A673 (cell line): ENCODE data around the gene C12orf57. TPM values are rescaled to one million over a fixed set of nuclear protein-coding genes. Genes with fewer than 3 reads are reported as not detected.
A peak's percentile ranks its signal among the peaks of the same experiment; 100 is the strongest.

Source experiments
- BruUV-seq: library from RNA; stranded (reverse); fragments of 400-500 nt; replicated peaks from 2 replicates; lab custom pipeline; 2021; lab: Mats Ljungman, UMichigan
- CTCF ChIA-PET: fragments of 300-600 bp; sonication (Branson Sonifier 250); formaldehyde crosslinking; loops from one replicate; lab custom pipeline; 2022; ENCODE audit warnings: antibody characterized with exemption; lab: Charles Lee
- POLR2A ChIA-PET: fragments of 300-600 bp; sonication (Branson Sonifier 250); formaldehyde crosslinking; loops from one replicate; lab custom pipeline; 2022; ENCODE audit warnings: antibody characterized with exemption; ENCODE audit not compliant: low non-redundant PET; lab: Charles Lee
- DNase-seq: peaks from one replicate; pipeline ENCODE4 v3.0.0-alpha.2; 2015; ENCODE audit warnings: low spot score
- H3K27ac ChIP-seq: fragments of 200-600 bp; sonication (generic); 2 replicates; pipeline ENCODE4 v1.5.1; 2016; ENCODE audit warnings: mixed run types, low read depth, mild to moderate bottlenecking, mixed read lengths, antibody characterized with exemption, low read length; ENCODE audit not compliant: poor library complexity, severe bottlenecking
- H3K27me3 ChIP-seq: fragments of 200-600 bp; sonication (generic); replicated peaks from 2 replicates; pipeline ENCODE4 v1.6.1; 2017; ENCODE audit warnings: mixed run types, low read depth, mild to moderate bottlenecking, mixed read lengths, antibody characterized with exemption, low read length; ENCODE audit not compliant: insufficient read depth, poor library complexity
- H3K36me3 ChIP-seq: fragments of 200-600 bp; sonication (generic); 2 replicates; pipeline ENCODE4 v1.6.1; 2016; ENCODE audit warnings: mixed run types, mild to moderate bottlenecking, mixed read lengths, antibody characterized with exemption, low read length; ENCODE audit not compliant: insufficient read depth, poor library complexity, severe bottlenecking
- H3K4me1 ChIP-seq: fragments of 200-600 bp; sonication (generic); 2 replicates; pipeline ENCODE4 v1.6.1; 2017; ENCODE audit warnings: mixed run types, mild to moderate bottlenecking, mixed read lengths, antibody characterized with exemption, low read length; ENCODE audit not compliant: insufficient read depth, poor library complexity, severe bottlenecking
- H3K4me3 ChIP-seq: fragments of 200-600 bp; sonication (generic); 2 replicates; pipeline ENCODE4 v1.5.1; 2016; ENCODE audit warnings: low read depth, mixed run types, mild to moderate bottlenecking, mixed read lengths, low read length; ENCODE audit not compliant: poor library complexity, severe bottlenecking
- H3K9me3 ChIP-seq: fragments of 200-600 bp; sonication (generic); 2 replicates; pipeline ENCODE4 v1.6.1; 2016; ENCODE audit warnings: mixed run types, low read depth, mild to moderate bottlenecking, mixed read lengths, antibody characterized with exemption, low read length; ENCODE audit not compliant: poor library complexity, severe bottlenecking
- EZH2 ChIP-seq: fragments of 200-600 bp; sonication (generic); IDR thresholded peaks from 2 replicates; pipeline ENCODE4 v1.6.1; 2017; ENCODE audit warnings: borderline replicate concordance, low read depth, mild to moderate bottlenecking, mixed read lengths, antibody characterized with exemption, low read length; ENCODE audit not compliant: poor library complexity, severe bottlenecking
- intact Hi-C: fragments of 100-400 bp; cut with micrococcal nuclease; formaldehyde crosslinking; loops from one replicate; pipeline ENCODE4 v1.10.0; 2022; ENCODE audit not compliant: unreplicated experiment
- total RNA-seq: library from RNA; stranded (reverse); gene quantifications from 2 replicates; pipeline ENCODE4 v1.2.3, GENCODE V29; 2021
- TF ChIP-seq, protein P1 (sequence below): fragments of 300-800, 200-600 bp; sonication (generic); conservative IDR thresholded peaks from 2 replicates; pipeline ENCODE4 v1.5.1; 2017; ENCODE audit warnings: low read depth, mild to moderate bottlenecking, antibody characterized with exemption, low read length, moderate library complexity, mixed read lengths

C12orf57 gene
- total RNA-seq, 1 experiment from 2014 or later = 260 TPM

DNA sequence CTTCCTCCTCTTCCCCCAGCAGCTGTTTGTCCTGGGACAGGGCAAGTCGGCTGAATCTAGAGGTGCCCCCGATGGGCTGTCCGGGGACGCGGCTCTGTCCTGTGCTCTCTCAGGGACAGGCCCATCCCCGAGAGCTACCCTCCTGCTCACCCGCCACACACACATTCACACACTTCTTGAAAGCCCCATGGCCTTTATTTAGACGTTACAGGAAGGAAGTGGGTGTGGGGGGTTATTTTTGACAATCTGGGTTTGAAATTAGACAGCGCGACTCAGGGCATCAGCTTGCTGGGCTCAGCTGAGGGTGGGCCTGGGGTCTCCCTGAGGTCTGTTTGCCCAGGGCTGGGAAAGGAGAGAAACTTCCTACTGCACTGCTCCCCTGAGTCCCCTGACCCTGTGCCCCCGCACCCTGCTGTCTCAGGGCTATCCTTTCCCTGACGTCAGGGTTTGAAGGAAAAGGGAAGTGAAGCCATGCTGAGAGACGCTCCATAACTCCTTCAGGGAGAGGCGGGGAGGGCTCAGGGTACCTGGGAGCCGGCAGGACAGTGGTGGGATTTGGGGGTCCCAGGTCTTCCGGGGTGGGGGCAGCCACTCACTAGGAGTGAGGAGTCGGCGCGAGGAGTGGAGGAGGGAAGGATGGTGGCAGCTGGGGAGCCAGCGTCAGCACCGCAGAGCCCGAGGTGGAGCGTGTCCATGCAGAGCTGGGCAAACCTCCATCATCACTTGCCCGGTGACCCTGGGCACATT is 15.4 kb downstream of the C12orf57 start:
- H3K4me1 ChIP-seq = peaks cover 35% of the 10 kb centered on the region
- H3K9me3 ChIP-seq = no peaks in the 10 kb centered on the region
- H3K27me3 ChIP-seq = no peaks in the 10 kb centered on the region
- TF ChIP-seq, protein P1, sequence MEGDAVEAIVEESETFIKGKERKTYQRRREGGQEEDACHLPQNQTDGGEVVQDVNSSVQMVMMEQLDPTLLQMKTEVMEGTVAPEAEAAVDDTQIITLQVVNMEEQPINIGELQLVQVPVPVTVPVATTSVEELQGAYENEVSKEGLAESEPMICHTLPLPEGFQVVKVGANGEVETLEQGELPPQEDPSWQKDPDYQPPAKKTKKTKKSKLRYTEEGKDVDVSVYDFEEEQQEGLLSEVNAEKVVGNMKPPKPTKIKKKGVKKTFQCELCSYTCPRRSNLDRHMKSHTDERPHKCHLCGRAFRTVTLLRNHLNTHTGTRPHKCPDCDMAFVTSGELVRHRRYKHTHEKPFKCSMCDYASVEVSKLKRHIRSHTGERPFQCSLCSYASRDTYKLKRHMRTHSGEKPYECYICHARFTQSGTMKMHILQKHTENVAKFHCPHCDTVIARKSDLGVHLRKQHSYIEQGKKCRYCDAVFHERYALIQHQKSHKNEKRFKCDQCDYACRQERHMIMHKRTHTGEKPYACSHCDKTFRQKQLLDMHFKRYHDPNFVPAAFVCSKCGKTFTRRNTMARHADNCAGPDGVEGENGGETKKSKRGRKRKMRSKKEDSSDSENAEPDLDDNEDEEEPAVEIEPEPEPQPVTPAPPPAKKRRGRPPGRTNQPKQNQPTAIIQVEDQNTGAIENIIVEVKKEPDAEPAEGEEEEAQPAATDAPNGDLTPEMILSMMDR = no peak
- TF ChIP-seq EZH2 = no peak
- H3K27ac ChIP-seq = peak overlapping the region; percentile 47
- BruUV-seq = no TSS peak
- ChIA-PET POLR2A (interaction anchor here (0.9 kb wide), 1 partner anchor 12 kb away, joined by 3 read pairs; no protein-coding TSS in a partner anchor), CTCF (no interaction called here)
- intact Hi-C loops = no loop called here
- no peaks in the 10 kb centered on the region for H3K36me3 ChIP-seq
- no peak overlapping the region for H3K4me3 ChIP-seq
- no peak for DNase-seq

DNA sequence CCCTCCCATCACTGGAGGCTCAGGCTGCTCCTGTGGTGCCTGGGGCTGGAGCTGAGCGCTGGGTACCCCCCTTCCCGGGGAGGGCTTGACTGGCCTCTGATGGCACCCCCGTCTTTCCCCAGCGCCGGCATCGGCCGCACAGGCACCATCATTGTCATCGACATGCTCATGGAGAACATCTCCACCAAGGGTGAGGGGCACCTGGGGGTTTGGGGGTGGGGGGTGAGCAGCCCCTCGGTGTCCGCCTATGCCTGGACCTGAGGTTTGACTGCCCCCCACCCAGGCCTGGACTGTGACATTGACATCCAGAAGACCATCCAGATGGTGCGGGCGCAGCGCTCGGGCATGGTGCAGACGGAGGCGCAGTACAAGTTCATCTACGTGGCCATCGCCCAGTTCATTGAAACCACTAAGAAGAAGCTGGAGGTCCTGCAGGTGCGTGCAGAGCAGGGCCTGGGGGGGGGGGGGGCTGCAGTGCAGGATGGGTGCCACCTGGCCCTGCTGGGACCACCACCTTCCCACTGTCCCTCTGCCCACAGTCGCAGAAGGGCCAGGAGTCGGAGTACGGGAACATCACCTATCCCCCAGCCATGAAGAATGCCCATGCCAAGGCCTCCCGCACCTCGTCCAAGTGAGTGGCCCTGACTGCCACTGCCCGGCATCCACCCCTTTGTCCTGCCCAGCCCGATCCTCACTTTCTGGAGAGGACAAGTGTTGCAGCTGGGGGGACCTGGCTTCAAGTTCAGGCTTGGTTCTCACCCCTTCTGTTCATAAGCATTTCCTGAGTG is 16.2 kb downstream of the C12orf57 start:
- POLR2A ChIA-PET = interaction anchor here (0.6 to 2.5 kb wide), 3 partner anchors 13 to 1877 kb away, joined by 3 to 19 read pairs (median 3); partner anchors contain the start of genes C12orf57 and RNU7-1
- no TSS peak for BruUV-seq
- Histone ChIP-seq H3K4me3 (no peak overlapping the region), H3K4me1 (peaks cover 38% of the 10 kb centered on the region), H3K36me3 (peaks cover 6% of the 10 kb centered on the region), H3K27me3 (no peaks in the 10 kb centered on the region), H3K27ac (peak overlapping the region; percentile 96), H3K9me3 (no peaks in the 10 kb centered on the region)
- DNase-seq = no peak
- CTCF ChIA-PET = no interaction called here
- intact Hi-C loops = loop anchor here (10.0 kb wide), 1 partner anchor 195 kb away; the partner anchor contains the start of gene PTMS
- no peak for TF ChIP-seq EZH2
- TF ChIP-seq, protein P1 = no peak

DNA sequence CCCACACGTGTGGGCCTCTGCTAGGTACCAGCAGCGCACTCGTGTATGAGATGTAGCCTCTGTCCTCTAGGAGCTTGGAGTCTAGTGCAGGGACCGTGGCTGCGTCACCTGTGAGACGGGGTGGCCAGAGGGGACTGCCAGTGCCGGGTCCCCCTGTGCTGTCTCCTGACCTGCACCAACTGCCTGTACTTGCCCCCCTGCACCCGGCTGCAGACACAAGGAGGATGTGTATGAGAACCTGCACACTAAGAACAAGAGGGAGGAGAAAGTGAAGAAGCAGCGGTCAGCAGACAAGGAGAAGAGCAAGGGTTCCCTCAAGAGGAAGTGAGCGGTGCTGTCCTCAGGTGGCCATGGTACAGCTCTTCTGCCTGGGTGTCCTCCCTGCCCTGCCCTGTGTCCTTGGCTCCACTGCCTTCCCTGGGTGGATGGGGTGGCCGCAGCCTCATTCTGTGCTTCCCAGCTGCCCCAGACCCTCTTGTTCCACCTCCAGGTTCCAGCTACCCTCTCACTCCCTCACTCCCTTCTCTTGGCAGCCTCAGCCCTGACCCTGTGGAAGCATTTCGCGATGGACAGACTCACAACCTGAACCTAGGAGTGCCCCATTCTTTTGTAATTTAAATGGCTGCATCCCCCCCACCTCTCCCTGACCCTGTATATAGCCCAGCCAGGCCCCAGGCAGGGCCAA is 16.9 kb downstream of the C12orf57 start:
- Histone ChIP-seq H3K27me3 (no peaks in the 10 kb centered on the region), H3K9me3 (no peaks in the 10 kb centered on the region), H3K4me1 (peaks cover 38% of the 10 kb centered on the region), H3K36me3 (peaks cover 13% of the 10 kb centered on the region), H3K27ac (peak overlapping the region; percentile 96), H3K4me3 (peak overlapping the region; percentile 35)
- ChIA-PET CTCF (interaction anchor here (1.1 kb wide), 1 partner anchor 17 kb away, joined by 3 read pairs; the partner anchor contains the start of genes C12orf57 and RNU7-1), POLR2A (interaction anchor here (0.6 to 2.5 kb wide), 2 partner anchors 17 to 1876 kb away, joined by 3 to 19 read pairs; partner anchors contain the start of genes C12orf57 and RNU7-1)
- no peak for TF ChIP-seq EZH2
- TF ChIP-seq, protein P1 = no peak
- intact Hi-C loops = loop anchor here (10.0 kb wide), 1 partner anchor 196 kb away; the partner anchor contains the start of gene PTMS
- no peak for DNase-seq
- no TSS peak for BruUV-seq
